GM18907 (cell line): ENCODE measurements around the gene LLPH.
"Not testable (repeated sequence)": the region's sequence is repeated elsewhere in the genome, so short reads cannot be mapped to it uniquely, and the experiment has no call there.

Experiments
- ATAC-seq: cut with Tn5 transposase; IDR thresholded peaks from one replicate; pipeline ENCODE4 v1.9.1; 2021; ENCODE audit warnings: mild to moderate bottlenecking, moderate library complexity; ENCODE audit not compliant: unreplicated experiment

The LLPH gene

DNA sequence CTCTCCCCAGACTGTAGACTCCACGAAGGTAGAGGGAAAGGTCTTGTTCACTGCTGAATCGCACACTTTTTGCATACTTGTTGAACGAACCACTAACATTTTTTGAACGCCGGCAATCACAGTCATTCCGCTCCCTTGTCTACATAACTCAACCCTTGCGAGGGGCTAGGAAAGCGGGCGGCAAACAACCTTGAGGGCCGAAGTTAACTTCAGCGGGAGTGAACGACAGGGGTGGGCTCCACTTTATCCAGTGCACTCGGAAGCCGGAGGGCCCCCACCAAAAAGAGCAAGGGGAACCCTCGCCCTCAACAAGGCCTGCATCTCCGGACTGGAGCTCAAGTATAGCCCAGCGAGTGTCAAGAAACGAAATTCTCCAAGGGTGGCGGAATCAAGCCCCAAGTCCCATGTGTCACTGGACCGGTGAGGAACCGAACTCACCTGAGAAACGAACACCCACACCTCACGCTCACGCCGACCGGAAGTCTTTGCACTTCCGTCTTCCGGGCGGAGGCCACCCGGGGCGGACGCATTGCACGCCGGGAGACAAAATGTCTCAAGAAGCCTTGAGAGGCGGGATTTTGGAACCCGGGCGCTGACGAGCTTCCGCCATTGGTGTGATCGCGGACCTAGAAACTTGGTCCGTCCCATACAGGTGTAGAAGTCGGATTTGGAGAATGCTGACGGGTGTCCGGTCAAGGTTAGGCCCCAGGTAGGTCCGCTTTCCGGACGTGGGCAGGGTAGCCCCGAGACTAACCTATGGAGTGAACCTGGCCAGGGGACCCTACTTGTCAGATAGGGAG, at the start of gene LLPH:
LLPH (minus strand) TSS at position 484 of the 800 bp plus-strand sequence. CDS start 1,644 bp downstream, outside the sequence.
- peak; percentile 99 for ATAC-seq

DNA sequence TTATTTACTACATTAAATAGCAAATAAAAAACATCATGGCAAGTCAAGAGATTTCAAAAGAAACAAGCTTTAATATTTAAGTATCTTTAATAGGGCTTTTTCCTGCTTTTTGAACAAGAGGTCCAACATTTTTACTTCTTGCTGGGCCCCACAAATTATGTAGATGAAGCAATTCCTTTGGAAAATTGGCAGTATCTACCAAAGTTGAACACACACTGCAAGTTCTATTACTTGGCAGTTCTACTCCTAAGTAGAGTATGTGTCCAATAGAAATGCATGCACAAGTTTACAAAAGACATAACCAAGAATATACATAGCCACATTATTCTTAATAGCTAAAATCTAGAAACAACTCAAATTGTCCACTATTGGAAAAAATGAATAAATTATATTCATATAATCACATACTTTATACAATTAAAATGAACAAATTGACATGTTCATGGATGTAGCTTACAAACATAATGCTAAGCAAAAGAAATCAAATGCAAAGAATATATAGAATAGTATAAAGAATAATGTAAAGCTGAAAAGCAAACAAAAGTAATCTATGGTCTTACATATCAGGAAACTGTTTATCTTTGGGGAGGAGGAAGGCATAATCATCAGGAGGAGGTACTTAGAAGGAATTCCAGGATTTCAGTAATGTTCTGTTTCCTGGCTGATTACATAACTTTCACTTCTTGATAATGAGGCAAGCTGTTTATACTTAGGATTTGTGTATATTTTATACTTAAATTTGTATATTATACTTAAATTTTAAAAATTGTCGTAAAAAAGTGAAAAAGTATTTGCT, 45.8 kb upstream of the LLPH start:
- no peak for ATAC-seq

DNA sequence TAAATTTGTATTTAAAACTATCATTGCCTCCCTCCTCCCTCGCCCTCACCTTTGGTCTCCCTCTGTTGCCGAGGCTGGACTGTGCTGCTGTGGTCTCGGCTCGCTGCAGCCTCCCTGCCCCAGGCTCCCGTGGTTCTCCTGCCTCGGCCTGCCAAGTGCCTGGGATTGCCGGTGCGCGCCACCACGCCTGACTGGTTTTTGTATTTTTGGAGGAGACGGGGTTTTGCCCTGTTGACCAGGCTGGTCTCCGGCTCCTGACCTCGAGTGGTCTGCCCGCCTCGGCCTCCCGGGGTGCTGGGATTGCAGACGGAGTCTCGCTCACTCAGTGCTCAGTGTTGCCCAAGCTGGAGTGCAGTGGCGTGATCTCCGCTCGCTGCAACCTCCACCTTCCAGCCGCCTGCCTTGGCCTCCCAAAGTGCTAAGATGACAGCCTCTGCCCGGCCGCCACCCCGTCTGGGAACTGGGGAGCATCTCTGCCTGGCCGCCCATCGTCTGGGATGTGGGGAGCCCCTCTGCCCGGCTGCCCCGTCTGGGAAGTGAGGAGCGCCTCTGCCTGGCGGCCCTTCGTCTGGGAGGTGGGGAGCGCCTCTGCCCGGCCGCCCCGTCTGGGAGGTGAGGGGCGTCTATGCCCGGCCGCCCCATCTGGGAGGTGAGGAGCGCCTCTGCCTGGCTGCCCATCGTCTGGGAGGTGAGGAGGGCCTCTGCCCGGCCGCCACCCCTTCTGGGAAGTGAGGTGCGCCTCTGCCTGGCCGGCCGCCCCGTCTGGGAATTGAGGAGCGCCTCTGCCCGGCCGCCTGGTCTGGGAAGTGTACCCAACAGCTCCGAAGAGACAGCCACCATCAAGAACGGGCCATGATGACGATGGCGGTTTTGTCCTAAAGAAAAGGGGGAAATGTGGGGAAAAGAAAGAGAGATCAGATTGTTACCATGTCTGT, 44.1 kb upstream of the LLPH start:
- not testable (repeated sequence) for ATAC-seq

DNA sequence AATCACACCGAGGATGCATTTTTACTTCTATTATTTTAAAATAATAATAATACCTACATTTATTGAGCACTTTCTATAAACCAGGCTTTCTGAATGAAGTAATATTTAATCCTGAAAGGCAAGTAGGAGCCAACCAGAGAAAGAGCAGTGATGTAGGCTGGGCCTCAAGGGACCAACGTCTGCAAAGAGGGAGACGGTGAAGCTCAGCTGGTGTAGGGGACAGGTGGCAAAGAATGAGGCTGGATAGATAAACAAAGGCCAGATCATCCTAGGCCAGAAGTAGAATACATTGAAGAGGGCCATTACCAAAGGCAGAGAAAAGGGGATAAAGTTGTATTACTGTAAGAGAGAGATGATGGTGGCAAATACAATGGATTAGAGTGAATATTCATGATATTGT, 40.1 kb upstream of the LLPH start:
- no peak for ATAC-seq

DNA sequence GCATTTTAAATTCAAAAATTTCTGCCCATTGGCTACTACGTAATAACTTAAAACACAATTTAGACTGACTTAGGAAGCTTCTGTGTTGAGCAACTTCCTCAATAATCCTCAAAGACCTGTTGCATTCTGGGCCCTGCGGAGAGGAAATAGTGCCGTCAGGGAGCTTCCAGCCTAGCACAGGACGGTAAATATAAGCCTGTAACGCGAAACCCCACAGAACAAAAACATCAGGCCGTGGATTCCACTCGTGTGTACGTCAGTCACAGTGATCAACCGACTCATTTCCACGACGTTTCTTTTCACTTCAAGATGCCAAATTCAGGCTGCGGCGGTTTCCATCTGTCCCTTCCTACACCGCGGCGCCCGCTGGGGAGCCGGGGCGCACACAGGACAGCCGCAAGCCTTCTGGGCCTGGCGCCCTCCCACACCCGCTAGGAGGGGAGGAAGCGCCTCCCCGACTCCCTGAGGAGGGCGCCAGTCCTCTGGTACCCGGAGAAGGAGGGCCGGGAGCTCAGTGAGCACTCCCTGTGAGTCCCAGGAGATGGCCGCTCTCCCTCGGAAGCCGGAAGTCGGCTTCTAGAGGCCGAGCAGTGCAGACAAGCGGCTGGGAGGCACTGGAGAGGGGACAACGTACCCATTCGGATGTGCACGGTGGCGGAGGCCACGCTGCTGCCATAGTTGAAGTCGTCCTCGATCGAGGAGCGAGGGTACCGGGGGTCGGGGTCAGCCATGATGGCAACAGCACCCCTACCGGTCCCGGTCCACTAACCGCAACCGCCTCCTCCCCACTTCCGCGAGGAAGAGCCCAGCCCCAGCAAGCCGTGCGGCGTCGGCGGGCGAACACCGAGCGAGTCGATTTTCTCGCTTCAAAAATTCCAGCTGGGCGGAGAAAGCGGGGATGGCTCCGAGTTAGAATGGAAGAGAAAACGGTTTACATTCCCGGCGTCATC, 38.9 kb upstream of the LLPH start, which contains the start of gene TMBIM4:
TMBIM4 (minus strand) TSS at position 776 of the 950 bp plus-strand sequence; CDS start at position 731, 45 bp downstream.
- ATAC-seq = peak; percentile 93

DNA sequence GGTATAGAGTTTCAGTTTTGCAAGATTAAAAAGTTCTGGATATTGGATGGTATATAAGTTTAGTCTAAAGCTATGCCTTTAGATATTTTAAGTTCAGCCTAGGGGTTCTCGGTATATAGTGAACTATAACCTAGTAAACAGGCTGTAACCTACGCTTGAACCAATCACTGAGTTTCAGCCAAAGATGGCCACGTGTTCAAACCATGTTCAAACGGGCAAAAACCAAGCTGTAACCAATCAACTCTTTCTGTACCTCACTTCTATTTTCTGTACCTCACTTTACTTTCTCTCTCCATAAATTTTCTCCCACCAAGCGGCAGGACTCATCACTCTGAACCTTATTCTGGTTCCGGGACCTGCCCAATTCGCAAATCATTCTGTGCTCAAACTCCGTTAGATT, 37.9 kb upstream of the LLPH start:
- no peak for ATAC-seq

DNA sequence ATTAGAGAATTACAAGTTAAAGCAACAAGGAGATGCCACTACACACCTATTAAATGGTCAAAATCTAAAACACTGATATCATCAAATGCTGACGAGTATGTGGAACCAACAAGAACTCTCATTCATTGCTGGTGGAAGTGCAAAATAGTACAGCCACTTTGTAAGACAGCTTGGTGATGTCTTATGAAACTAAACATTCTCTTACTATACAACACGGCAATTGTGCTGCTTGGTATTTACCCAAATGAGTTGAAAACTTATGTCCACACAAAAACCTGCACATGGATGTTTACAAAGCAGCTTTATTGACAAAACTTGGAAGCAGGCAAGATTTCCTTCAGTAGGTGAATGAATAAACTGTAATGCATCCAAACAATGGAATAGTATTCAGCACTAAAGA, 36.0 kb upstream of the LLPH start:
- no peak for ATAC-seq

DNA sequence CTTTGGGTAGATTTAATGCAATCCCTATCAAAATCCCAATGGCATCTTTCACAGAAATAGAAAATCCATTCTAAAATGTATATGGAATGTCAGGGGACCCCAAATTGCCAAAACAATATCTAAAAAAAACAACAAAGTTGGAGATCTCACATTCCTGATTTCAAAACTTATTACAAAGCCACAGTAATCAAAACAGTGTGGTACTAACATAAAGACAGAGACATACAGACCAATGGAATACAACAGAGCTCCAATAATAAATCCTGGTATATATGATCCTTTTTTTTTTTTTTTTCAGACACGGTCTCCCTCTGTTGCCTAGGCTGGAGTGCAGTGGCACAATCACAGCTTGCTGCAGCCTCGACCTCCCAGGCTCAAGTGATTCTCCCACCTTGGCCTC, 34.6 kb upstream of the LLPH start:
- no peak for ATAC-seq

DNA sequence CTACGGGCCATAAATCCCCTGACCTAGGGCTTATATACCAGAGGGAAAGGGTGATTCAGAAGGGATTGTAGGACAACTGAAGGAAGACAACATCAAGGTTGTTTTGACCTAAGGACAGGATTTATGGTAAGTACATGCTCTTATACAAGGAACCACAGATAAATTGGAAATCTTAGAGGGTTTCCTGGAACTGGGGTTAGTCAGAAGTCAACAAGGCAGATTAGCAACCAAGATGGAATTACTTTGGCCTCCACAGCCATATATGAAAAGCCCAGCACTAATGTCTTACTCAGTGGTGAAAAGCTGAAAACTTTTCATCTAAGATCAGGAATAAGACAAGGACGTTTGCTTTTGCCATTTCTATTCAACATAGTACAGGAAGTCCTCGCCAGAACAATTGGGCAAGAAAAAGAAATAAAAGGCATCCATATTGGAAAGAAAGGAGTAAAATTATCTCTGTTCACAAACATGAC, 33.8 kb upstream of the LLPH start:
- ATAC-seq = no peak

DNA sequence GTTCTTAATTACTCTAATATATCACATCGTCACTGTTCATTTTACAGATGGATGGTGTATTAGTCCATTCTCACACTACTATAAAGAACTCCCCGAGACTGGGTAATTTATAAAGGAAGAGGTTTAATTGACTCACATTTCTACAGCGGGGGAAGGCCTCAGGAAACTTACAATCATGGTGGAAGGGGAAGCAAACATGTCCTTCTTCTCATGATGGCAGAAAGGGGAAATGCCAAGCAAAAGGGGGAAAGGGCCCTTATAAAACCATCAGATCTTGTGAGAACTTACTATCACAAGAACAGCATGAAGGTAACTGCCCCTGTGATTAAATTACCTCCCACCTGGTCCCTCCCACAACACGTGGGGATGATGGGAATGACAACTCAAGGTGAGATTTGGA, 32.7 kb upstream of the LLPH start:
- no peak for ATAC-seq

DNA sequence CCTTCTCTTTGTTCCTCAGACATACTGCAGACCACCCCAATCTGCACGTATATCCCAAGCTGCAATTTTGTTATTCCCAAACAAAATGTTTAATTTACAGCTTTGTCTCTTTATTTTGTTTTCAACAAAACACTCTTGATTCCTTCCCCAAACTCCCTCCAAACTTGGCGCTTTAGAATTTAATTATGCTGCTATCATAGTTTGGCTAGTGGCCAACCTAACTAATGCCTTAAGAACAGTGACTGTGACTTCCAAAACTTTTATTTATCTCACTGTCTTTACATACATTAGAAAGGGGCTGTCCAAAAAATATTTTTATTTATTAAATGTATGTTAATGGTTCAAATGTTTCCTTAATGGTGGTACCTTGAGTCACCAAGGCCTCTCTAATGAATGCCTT, 32.2 kb upstream of the LLPH start:
- no peak for ATAC-seq

DNA sequence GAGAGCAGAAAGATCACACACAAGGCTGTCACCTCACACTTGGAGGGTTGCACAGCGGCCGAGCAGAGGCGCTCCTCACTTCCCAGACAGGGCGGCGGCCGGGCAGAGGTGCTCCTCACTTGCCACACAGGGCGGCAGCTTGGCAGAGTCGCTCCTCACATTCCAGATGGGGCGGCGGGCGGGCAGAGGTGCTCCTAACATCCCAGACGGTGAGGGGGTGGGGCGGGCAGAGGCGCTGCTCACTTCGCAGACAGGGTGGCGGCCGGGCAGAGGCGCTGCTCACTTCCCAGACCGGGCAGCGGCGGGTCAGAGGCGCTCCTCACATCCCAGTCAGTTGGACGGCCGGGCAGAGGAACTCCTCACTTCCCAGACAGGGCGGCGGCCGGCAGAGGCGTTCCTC, 30.2 kb upstream of the LLPH start:
- no peak for ATAC-seq

DNA sequence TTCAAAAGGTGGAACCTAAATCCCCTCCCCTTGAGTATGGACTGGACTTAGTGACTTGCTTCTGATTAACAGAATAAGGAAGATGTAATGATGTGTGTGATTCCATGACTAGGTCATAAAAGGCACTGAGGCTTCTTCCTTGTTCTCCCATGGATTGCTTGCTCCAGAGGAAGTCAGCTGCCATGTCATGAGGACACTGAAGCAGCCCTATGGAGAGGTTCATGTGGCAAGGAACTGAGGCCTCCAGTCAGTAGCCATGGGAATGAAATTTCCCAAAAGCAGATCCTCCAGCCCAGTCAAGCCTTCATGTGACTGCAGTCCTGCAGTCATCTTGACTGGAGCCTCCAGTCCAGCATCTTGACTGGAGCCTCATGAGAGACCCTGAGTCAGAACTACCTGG, 28.6 kb upstream of the LLPH start:
- ATAC-seq = no peak

DNA sequence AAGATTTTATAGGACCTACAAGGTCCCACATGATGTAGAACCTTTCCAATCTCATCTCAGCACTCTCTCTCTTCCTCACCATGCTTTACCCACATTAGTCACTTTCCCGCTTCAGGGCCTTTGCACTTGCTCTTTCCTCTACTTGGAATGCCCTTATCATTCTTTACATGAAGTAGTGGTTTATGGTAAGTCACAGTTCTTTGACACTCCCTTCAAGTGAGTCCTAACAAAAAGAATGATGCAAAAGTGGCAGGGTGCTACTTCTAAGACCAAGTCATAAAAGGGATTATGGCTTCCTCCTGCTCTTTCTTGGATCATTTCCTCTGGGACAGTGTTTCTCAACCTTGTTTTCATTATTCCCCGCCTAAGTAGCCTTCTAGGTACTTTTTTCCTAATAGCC, 26.1 kb upstream of the LLPH start:
- ATAC-seq = no peak

DNA sequence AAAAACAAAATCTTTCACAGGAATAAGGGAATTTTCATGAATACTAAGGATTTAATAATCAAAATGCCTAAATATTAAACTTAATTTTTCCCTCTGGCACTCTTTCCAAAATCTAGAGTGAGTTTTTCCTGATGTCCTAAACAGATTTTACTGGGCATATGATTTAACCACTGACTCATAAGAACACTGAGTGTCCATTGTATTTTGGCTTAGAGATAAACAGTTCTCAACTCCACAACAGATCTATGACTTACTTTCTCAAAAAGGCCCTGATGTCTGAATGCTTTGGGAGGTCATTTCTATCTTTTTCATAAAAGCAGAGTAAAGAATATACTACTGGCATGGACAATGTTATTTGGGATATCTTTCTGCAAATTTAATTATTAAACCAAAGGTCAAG, 24.2 kb upstream of the LLPH start:
- ATAC-seq = no peak

DNA sequence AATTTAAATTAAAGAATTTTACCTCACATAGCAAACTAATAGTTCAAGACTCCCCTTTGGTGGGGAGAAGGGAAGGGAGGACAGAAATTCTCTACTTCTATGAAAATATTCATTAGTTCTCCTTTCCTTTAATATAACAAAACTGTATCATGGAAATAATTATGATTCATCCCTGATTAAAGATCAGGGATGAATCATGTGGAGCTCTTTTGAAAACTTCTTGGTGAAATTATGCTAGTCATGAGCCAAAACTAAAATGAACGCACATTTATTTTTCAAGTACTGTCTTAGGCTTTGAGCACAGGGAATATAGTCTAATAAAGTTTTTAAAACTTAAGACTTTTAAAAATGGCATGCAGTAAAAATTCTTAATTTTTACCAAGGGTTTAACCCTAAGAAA, 22.2 kb upstream of the LLPH start:
- ATAC-seq = no peak

DNA sequence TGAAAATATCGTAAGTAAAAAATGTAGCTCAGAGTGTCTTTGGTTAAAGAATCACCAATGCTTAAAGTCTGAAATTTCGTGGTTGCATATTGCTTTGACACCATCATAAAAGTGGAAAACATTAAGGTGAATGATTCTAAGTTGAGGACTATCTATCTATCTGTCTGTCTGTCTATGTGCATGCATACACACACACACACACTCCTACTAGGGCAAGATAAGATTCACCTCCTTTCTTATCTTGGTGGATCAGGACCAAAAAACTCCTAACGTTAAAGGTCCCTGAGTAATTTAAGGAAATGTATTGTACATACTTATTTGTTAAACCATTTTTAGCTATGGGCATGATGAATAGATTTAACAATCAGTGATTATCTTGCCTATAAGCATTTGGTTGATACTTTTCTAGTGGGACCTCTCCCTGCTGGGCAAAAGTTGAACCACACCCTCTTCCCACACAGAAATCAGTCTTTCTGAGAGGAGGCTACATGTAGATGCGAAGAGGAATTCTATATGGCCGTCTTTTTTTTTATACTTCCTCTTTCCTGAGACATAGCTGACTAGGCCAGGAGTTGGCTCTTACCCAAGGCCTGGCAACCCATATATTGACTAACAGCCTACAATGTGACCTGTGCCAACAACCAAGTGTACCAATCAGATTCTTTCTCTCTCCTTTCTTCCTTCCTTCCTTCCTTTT, 19.3 kb upstream of the LLPH start:
- no peak for ATAC-seq

DNA sequence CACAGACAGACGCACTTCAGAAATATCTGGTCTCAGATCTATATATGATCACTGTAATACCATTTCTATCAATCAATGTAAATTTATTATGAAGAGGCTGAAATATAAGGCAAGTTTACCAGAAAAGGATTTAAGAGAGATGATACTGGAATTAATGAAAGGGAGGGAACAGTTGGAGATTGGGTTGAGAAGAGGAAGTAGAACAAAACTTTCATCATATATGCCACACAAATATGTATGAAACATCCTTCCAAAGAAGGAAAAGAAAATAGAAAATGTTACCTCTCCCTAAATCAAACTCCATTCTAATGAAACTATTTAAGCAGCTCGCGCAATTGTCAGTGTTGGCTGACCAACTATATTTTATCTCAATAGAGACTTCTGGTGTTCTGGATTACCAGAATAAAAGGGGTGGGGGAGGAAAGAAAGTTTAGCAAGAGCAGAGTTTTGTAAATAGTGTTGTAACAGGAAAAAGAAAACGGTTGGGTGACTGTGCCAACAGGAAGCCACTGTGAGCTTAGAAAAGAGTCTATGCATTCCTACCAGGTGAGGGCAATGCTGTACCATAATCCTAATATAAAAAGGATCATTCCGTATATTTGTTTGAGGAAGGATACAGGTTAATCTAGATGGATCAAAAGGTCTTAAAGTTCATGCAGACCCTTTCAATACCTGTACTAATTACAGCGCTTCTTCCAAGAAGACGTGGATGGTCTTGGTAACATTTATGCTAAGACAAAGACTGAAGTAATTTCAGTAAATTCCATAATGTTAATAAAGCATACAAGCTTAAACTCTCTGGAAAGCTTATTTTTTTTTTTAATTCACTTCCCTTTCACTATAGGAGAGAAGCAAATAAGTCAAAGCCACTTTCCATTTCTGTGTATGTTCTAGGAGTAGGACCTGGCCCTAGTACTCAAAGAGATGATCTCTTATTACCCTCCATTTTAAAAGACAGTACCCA, 14.5 kb upstream of the LLPH start:
- ATAC-seq = peak; percentile 73
